CD1c-positive myeloid dendritic cell (primary cell): ENCODE results near the gene SPRR1A.

Experiments
- DNase-seq: peaks from one replicate; pipeline ENCODE4 v3.0.0-alpha.2; 2016; ENCODE audit errors: extremely low spot score

SPRR1A gene

DNA sequence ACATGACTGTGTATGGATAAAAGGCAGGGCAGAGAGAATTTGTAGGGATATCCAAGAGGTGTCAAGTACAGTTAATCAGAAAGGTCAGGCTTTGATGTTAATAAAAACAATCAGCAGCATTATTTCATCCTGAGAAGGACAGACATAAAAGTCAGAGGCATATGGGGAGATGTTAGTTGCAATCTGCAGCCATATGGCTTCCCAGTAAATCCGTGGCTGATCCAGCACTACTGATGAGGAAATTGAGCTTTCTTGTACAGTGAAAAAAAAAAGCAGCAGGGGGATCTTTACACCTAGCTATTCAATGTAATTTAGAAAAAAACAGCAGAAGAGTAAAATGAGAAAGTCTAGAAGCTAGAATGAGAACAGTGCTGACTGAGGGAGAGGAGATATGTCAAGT is 44.9 kb downstream of the SPRR1A start:
- DNase-seq: no peak

DNA sequence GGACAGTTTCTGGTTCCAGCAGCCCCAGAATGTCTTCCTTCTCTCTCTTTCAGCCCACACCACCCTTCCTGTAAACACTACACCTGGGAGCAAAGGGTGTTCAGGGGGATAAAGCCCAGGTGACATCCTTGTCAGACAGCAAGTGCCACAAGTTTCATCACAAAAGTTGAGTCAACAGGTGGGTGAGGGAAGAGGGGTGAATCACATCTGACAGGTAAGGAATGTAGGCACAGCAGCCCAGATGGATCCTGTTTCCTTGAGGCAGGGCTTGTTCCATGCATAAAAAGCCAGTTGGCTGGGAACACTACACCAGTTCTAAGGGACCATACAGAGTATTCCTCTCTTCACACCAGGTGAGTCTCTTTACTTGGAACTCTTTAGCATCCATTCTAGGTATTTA is 47.0 kb downstream of the SPRR1A start, which contains the start of gene SPRR1B:
SPRR1B (plus strand) TSS at position 309 of the 400 bp plus-strand sequence. CDS start 1,143 bp downstream, outside the sequence.
- no peak for DNase-seq

DNA sequence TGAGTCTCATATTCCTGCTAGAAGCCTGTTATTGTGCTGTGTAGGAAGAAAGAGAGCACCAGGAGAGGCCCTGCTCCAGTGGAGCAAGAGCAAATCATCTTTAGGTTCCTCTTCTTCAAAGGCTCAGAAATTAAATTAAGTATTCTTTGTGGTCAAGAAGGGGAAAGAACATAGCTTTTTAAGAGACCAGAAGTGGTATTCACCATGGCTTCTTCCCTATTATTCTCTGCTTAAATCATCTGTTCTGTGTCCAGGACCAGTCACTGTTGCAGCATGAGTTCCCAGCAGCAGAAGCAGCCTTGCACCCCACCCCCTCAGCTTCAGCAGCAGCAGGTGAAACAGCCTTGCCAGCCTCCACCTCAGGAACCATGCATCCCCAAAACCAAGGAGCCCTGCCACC is 48.2 kb downstream of the SPRR1A start:
- DNase-seq: no peak

DNA sequence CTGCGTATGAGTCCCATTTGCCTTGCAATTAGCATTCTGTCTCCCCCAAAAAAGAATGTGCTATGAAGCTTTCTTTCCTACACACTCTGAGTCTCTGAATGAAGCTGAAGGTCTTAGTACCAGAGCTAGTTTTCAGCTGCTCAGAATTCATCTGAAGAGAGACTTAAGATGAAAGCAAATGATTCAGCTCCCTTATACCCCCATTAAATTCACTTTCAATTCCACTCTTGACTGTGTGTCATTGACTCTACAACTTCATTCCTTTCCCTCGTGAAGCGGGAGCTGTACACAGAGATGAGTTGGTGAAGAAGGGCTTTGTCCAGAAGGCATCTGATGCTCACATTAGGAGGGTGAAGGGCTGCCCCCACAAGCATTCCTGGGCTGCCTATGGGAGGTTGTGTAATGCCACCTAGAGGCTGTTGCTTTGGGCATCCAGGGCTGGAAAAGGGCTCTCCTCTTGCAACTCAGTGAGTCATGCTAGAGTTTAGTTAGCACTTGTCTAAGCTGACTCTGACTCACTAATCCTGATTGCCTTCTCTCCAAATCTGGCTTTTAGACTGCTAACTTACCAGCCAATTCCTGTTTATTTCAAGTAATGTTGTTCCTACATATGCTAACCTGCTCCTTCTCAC is 48.9 kb downstream of the SPRR1A start:
- DNase-seq: no peak

DNA sequence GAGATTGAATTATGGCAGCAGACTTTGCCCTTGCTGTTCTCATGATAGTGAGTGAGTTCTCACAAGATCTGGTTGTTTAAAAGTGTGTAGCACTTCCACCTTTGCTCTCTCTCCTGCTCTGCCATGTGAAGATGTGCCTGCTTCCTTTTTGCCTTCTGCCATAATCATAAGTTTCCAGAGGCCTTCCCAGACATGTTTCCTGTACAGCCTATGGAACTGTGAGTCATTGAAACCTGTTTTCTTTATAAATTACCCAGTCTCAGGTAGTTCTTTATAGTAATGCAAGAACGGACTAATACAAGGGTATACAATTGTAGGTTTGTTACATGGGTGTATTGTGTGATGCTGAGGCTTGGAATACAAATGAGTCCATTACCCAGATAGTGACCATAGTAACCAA is 51.3 kb downstream of the SPRR1A start:
- no peak for DNase-seq
